Kidney epithelial cell (primary cell): ENCODE measurements around the gene DOCK4. TPM values are rescaled to one million over a fixed set of nuclear protein-coding genes. Genes with fewer than 3 reads are reported as not detected.

Source experiments
- DNase-seq: peaks from one replicate; pipeline ENCODE4 v3.0.0-alpha.2; 2010; ENCODE audit warnings: low read depth
- H3K27me3 ChIP-seq: 2 replicates; pipeline ENCODE4 v1.6.0; 2011; ENCODE audit warnings: low read length; ENCODE audit not compliant: control insufficient read depth, insufficient read depth
- H3K36me3 ChIP-seq: 2 replicates; pipeline ENCODE4 v1.5.1; 2011; ENCODE audit warnings: low read length; ENCODE audit not compliant: control insufficient read depth, insufficient read depth
- H3K4me3 ChIP-seq: 2 replicates; pipeline ENCODE4 v1.5.1; 2011; ENCODE audit warnings: low read depth, mild to moderate bottlenecking, control low read depth, low read length
- total RNA-seq: library from RNA; depleted of rRNA; stranded (reverse); fragments of >200 nt; gene quantifications from 2 replicates; pipeline ENCODE4 v1.2.3, GENCODE V29; 2015
- TF ChIP-seq, protein P1 (sequence below): IDR thresholded peaks from 2 replicates; pipeline ENCODE4 v1.5.1; 2011; ENCODE audit warnings: mild to moderate bottlenecking, moderate library complexity, low read length, control low read depth, inconsistent platforms; ENCODE audit not compliant: insufficient read depth, poor library complexity, severe bottlenecking

Gene DOCK4
- total RNA-seq, 1 donor from 2014 or later = 16.8 TPM

DNA sequence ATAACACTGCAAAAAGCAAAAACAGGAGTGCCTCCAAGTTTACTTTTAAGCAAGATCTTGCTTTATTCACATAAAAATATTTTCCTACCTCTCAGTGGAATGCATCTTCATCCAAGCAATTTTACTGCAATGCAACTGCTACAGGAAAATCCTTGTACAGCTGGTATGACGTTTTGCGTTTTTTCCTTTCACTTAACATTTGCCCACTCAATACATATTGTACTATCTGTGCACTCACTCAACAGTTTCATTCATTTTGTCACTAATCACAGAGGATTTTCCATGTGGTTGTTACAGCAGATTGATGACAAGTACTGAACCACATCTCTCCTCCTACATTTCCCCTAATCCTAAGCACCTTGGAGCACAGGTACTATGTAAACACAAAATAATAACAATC lies 421.9 kb downstream of the DOCK4 start:
- Histone ChIP-seq H3K27me3 (no peaks in the 10 kb centered on the region), H3K4me3 (no peak overlapping the region), H3K36me3 (no peaks in the 10 kb centered on the region)
- TF ChIP-seq, protein P1, sequence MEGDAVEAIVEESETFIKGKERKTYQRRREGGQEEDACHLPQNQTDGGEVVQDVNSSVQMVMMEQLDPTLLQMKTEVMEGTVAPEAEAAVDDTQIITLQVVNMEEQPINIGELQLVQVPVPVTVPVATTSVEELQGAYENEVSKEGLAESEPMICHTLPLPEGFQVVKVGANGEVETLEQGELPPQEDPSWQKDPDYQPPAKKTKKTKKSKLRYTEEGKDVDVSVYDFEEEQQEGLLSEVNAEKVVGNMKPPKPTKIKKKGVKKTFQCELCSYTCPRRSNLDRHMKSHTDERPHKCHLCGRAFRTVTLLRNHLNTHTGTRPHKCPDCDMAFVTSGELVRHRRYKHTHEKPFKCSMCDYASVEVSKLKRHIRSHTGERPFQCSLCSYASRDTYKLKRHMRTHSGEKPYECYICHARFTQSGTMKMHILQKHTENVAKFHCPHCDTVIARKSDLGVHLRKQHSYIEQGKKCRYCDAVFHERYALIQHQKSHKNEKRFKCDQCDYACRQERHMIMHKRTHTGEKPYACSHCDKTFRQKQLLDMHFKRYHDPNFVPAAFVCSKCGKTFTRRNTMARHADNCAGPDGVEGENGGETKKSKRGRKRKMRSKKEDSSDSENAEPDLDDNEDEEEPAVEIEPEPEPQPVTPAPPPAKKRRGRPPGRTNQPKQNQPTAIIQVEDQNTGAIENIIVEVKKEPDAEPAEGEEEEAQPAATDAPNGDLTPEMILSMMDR = no peak
- DNase-seq = no peak

DNA sequence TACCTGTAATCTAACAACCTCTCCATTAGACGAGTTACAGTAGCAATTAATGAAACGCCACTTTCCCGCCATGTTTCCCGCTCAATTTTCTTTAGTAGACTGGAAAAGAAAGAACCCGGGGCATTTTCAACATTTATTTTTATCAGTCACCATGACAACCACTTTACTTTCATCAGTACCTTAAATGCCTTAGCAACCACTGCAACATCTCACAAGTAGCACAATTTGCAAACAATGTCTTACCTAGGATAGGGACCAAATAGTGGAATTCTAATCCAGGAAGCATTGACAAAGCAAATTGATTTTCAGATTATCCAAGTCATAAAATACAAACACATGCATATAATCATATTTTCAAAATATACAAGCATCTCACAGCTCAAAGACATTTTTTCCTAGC lies 422.3 kb downstream of the DOCK4 start:
- Histone ChIP-seq H3K4me3 (no peak overlapping the region), H3K36me3 (no peaks in the 10 kb centered on the region), H3K27me3 (no peaks in the 10 kb centered on the region)
- TF ChIP-seq, protein P1 = no peak
- DNase-seq = no peak

DNA sequence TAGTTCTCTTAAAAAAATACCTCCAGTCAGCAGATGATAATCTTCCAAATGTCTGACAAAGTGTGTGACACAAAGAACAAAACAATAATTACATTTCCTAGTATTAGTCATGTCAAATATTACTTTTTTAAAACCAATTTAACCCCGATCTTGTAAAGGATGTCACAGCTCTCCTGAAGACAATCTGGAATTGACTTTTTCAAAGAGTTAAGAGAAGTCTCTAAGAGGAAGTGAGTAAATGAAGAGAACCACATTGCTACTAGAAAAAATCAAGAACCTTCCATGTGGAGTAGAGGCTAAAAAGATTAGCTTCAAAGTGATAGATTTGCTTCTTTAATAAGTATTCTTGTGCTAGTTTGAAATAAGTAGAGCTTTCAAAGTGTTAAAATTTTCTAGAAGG lies 425.7 kb downstream of the DOCK4 start:
- TF ChIP-seq, protein P1 = no peak

GRCh38 chr7:111775206-111775605 lies 431.0 kb downstream of the DOCK4 start:
- Histone ChIP-seq H3K36me3 (no peaks in the 10 kb centered on the region), H3K4me3 (no peak overlapping the region), H3K27me3 (no peaks in the 10 kb centered on the region)
- TF ChIP-seq, protein P1 = no peak
- no peak for DNase-seq

More for the DNA sequence above, 425.7 kb downstream of the DOCK4 start:
- Histone ChIP-seq H3K4me3 (no peak overlapping the region), H3K27me3 (no peaks in the 10 kb centered on the region), H3K36me3 (no peaks in the 10 kb centered on the region)
- no peak for DNase-seq

GRCh38 chr7:111772716-111773115 lies 433.5 kb downstream of the DOCK4 start:
- no peak for DNase-seq
- TF ChIP-seq, protein P1 = no peak
- Histone ChIP-seq H3K27me3 (no peaks in the 10 kb centered on the region), H3K36me3 (no peaks in the 10 kb centered on the region), H3K4me3 (no peak overlapping the region)

DNA sequence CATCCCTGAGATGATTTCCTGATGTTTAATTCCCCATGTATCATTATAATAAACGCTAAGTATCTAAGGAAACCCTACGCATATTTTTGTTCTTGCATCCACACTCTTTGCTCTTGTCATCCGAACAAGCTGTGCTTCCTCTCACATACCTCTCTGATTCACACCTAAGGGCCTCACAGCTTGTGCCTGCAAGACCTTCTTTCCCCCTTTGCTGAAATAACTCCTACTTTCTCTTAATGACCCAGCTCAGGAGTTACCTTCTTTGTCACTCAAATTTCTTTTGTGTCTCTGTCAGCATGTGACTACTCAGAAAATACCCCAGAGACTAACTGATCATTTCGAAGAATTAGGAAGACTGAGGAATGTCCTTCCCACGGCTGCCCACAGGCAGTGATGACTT lies 434.6 kb downstream of the DOCK4 start:
- Histone ChIP-seq H3K4me3 (no peak overlapping the region), H3K27me3 (no peaks in the 10 kb centered on the region), H3K36me3 (no peaks in the 10 kb centered on the region)
- DNase-seq = no peak
- TF ChIP-seq, protein P1 = no peak
